Subcutaneous abdominal adipose tissue (tissue), 5 donors: ENCODE measurements around the gene OSBPL9.
A peak's percentile ranks its signal among the peaks of the same experiment; 100 is the strongest.

Source experiments
- H3K27ac ChIP-seq: one replicate; pipeline ENCODE4 v1.7.0; 2013; ENCODE audit warnings: low read depth, mild to moderate bottlenecking, inconsistent platforms, low read length, moderate library complexity
- H3K27me3 ChIP-seq, 5 donors: one replicate each; pipeline ENCODE4 v1.7.0; 2013; ENCODE audit warnings: low read length in 5 of 5, inconsistent platforms in 1 of 5; ENCODE audit not compliant: control insufficient read depth in 5 of 5, insufficient read depth in 4 of 5
- H3K36me3 ChIP-seq, 5 donors: one replicate each; pipeline ENCODE4 v1.7.0; 2013; ENCODE audit warnings: low read length in 5 of 5; ENCODE audit not compliant: control insufficient read depth in 5 of 5, insufficient read depth in 5 of 5
- H3K4me1 ChIP-seq, 5 donors: one replicate each; pipeline ENCODE4 v1.7.0; 2013; ENCODE audit warnings: low read length in 5 of 5, mild to moderate bottlenecking in 3 of 5, moderate library complexity in 1 of 5; ENCODE audit not compliant: control insufficient read depth in 5 of 5, insufficient read depth in 5 of 5
- H3K4me3 ChIP-seq, 5 donors: one replicate each; pipeline ENCODE4 v1.7.0; 2013; ENCODE audit warnings: low read length in 5 of 5, low read depth in 1 of 5
- H3K9ac ChIP-seq, 5 donors: one replicate each; pipeline ENCODE4 v1.7.0; 2013; ENCODE audit warnings: low read length in 5 of 5, mild to moderate bottlenecking in 4 of 5, moderate library complexity in 3 of 5
- H3K9me3 ChIP-seq, 5 donors: one replicate each; pipeline ENCODE4 v1.7.0; 2013; ENCODE audit warnings: low read length in 5 of 5; ENCODE audit not compliant: control insufficient read depth in 5 of 5
- donor health status: healthy.
- donor health status: healthy.
- donor health status: healthy.
- donor health status: healthy.
- donor health status: healthy.

OSBPL9 gene, protein sequence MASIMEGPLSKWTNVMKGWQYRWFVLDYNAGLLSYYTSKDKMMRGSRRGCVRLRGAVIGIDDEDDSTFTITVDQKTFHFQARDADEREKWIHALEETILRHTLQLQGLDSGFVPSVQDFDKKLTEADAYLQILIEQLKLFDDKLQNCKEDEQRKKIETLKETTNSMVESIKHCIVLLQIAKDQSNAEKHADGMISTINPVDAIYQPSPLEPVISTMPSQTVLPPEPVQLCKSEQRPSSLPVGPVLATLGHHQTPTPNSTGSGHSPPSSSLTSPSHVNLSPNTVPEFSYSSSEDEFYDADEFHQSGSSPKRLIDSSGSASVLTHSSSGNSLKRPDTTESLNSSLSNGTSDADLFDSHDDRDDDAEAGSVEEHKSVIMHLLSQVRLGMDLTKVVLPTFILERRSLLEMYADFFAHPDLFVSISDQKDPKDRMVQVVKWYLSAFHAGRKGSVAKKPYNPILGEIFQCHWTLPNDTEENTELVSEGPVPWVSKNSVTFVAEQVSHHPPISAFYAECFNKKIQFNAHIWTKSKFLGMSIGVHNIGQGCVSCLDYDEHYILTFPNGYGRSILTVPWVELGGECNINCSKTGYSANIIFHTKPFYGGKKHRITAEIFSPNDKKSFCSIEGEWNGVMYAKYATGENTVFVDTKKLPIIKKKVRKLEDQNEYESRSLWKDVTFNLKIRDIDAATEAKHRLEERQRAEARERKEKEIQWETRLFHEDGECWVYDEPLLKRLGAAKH

GRCh38 chr1:51616903-51617708, at the start of gene OSBPL9:
OSBPL9 (plus strand) TSS chr1:51617092; CDS start chr1:51617111, 19 bp downstream.
- Histone ChIP-seq H3K36me3 (no peaks in the 10 kb centered on the region), H3K4me3 (peak within 1 kb of the TSS; percentile 91 to 100 (median 94)), H3K27ac (peak within 1 kb of the TSS; percentile 86), H3K4me1 (peaks cover 0 to 54% (median 44%) of the 10 kb centered on the region in 5 donors), H3K9ac (peak within 1 kb of the TSS; percentile 60 to 93 (median 77)), H3K9me3 (no peaks in the 10 kb centered on the region), H3K27me3 (no peaks in the 10 kb centered on the region)

DNA sequence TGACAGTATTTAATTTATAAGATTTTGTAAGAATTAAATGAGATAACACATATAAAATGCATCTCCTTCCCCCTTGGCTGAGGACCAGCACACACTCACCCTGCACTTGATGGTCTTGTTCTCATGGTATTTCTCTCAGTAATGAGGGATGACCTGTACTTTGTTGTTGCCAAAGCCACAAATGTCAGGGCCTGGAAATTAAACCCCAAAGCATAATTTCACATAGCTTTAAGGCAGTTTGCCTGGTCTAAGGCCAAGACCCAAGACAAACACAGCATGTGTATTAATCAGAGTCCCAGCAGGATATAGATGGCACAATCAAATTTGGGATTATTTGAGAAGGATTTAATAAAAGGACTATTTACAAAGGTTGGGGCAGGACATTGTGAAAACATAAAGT, 49.2 kb upstream of the OSBPL9 start:
- peaks cover 0 to 17% (median 7%) of the 10 kb centered on the region in 5 donors for H3K4me1 ChIP-seq
- H3K9me3 ChIP-seq: no peaks in the 10 kb centered on the region
- H3K4me3 ChIP-seq: no peak overlapping the region
- H3K36me3 ChIP-seq: no peaks in the 10 kb centered on the region
- H3K27ac ChIP-seq: no peak overlapping the region
- H3K27me3 ChIP-seq: no peaks in the 10 kb centered on the region
- H3K9ac ChIP-seq: no peak overlapping the region

- Histone ChIP-seq H3K4me1 (peaks cover 0 to 17% (median 7%) of the 10 kb centered on the region in 5 donors), H3K9ac (no peak overlapping the region), H3K27me3 (no peaks in the 10 kb centered on the region), H3K27ac (no peak overlapping the region), H3K9me3 (no peaks in the 10 kb centered on the region), H3K36me3 (no peaks in the 10 kb centered on the region), H3K4me3 (no peak overlapping the region)
Observed at GRCh38 chr1:51568231-51568935, 48.5 kb upstream of the OSBPL9 start.

- Histone ChIP-seq H3K27ac (no peak overlapping the region), H3K9ac (no peak overlapping the region), H3K4me3 (no peak overlapping the region), H3K4me1 (peaks cover 0 to 17% (median 7%) of the 10 kb centered on the region in 5 donors), H3K27me3 (no peaks in the 10 kb centered on the region), H3K36me3 (no peaks in the 10 kb centered on the region), H3K9me3 (no peaks in the 10 kb centered on the region)
Observed at GRCh38 chr1:51569284-51570062, 47.4 kb upstream of the OSBPL9 start.

- Histone ChIP-seq H3K27me3 (no peaks in the 10 kb centered on the region), H3K9me3 (no peaks in the 10 kb centered on the region), H3K4me1 (peaks cover 0 to 17% (median 7%) of the 10 kb centered on the region in 5 donors), H3K9ac (no peak overlapping the region), H3K36me3 (no peaks in the 10 kb centered on the region), H3K27ac (no peak overlapping the region), H3K4me3 (no peak overlapping the region)
Observed at GRCh38 chr1:51570063-51570710, 46.7 kb upstream of the OSBPL9 start.

DNA sequence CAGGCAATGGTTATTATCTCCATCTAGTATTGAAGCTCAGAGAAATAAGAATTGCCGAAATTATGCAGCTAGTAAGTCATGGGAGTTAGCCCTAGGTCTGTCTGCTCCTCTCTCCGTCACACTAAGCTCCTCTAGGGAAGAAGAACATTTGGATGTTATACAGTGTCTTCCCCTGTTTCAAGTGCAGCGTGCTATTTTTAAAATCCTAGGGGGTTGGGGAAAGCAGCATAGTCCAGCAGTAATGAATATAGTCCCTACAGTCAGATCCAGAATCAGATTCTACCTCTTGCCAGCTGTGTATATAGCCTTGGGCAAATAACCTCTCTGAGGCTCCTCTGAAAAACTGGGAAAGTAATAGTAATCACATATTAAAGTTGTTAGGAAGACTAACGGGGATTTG, 44.5 kb upstream of the OSBPL9 start:
- H3K27me3 ChIP-seq: no peaks in the 10 kb centered on the region
- no peak overlapping the region for H3K9ac ChIP-seq
- no peaks in the 10 kb centered on the region for H3K36me3 ChIP-seq
- H3K4me3 ChIP-seq: no peak overlapping the region
- peaks cover 0 to 17% (median 7%) of the 10 kb centered on the region in 5 donors for H3K4me1 ChIP-seq
- no peak overlapping the region for H3K27ac ChIP-seq
- H3K9me3 ChIP-seq: no peaks in the 10 kb centered on the region

GRCh38 chr1:51574796-51575195, 42.1 kb upstream of the OSBPL9 start:
- Histone ChIP-seq H3K4me1 (peaks cover 0 to 8% (median 1%) of the 10 kb centered on the region in 5 donors), H3K27ac (no peak overlapping the region), H3K27me3 (no peaks in the 10 kb centered on the region), H3K9ac (no peak overlapping the region), H3K4me3 (no peak overlapping the region), H3K36me3 (no peaks in the 10 kb centered on the region), H3K9me3 (no peaks in the 10 kb centered on the region)

DNA sequence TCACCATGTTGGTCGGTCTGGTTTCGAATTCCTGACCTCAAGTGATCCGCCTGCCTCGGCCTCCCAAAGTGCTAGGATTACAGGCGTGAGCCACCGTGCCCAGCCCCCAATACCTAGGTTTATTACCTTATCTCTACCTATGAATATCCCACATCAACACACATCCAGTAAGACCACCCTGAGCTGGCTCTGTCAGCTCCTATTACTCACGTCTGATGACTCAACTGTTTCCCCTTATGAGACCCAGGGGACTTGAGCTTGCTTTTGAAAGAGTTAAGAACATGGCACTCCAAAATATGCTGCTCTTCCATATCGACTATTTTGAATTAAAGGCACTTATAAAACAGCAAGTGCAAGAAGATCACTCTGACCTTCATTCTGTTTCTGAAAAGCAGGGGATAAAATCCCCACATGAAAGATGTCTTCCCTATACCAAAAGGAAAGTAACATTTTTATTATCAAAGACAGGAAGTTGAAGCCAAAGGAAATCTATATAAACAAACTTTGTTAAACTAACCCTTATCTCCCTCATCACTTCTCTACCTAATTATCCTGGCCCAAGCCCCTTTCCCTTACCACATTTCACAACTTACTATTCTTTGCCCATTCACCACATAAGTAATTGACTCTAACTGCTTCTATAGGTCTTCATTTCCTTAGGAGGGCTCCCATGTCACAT, 41.3 kb upstream of the OSBPL9 start:
- H3K9me3 ChIP-seq: no peaks in the 10 kb centered on the region
- H3K4me3 ChIP-seq: no peak overlapping the region
- no peak overlapping the region for H3K27ac ChIP-seq
- H3K36me3 ChIP-seq: no peaks in the 10 kb centered on the region
- peaks cover 0 to 4% (median 0%) of the 10 kb centered on the region in 5 donors for H3K4me1 ChIP-seq
- no peaks in the 10 kb centered on the region for H3K27me3 ChIP-seq
- no peak overlapping the region for H3K9ac ChIP-seq
